ENCODE results near the gene ZNF485.
"Not testable (repeated sequence)": the region's sequence is repeated elsewhere in the genome, so short reads cannot be mapped to it uniquely, and the experiment has no call there.

Gene ZNF485

GRCh38 chr10:43605850-43606322, 352 bp upstream of the ZNF485 start:
- H3K36me3 ChIP-seq (ENCODE audit: control insufficient read depth, insufficient read depth, low read length) = peaks cover 13% of the 10 kb centered on the region
- WGBS, 2 experiments (ENCODE audit: insufficient coverage in 2 of 2) = 68 to 73% methylated on average over 10 to 12 of the region's 12 CpGs
- no peak overlapping the region for H3K27ac ChIP-seq (ENCODE audit: low read depth, low read length, severe bottlenecking)
- H3K4me3 ChIP-seq (ENCODE audit: extremely low read depth, insufficient read depth, low read length, poor library complexity, severe bottlenecking) = peak overlapping the region; percentile 64
- H3K4me1 ChIP-seq (ENCODE audit: control insufficient read depth, insufficient read depth, low read length, poor library complexity, severe bottlenecking) = peaks cover 3% of the 10 kb centered on the region
- no peaks in the 10 kb centered on the region for H3K9me3 ChIP-seq (ENCODE audit: control insufficient read depth, low read length)

- 91 to 94% methylated on average over 6 to 10 of the region's 10 CpGs for WGBS, 2 experiments (ENCODE audit: insufficient coverage in 2 of 2)
- no peak overlapping the region for H3K27ac ChIP-seq (ENCODE audit: low read depth, low read length, severe bottlenecking)
- no peaks in the 10 kb centered on the region for H3K9me3 ChIP-seq (ENCODE audit: control insufficient read depth, low read length)
Measured at GRCh38 chr10:43607199-43607573, 948 bp downstream of the ZNF485 start.

GRCh38 chr10:43610636-43611035, 4.4 kb downstream of the ZNF485 start:
- H3K4me3 ChIP-seq (ENCODE audit: extremely low read depth, insufficient read depth, low read length, poor library complexity, severe bottlenecking) = no peak overlapping the region
- H3K36me3 ChIP-seq (ENCODE audit: control insufficient read depth, insufficient read depth, low read length) = peaks cover 25% of the 10 kb centered on the region
- peaks cover 5% of the 10 kb centered on the region for H3K9me3 ChIP-seq (ENCODE audit: control insufficient read depth, low read length)
- H3K27ac ChIP-seq (ENCODE audit: low read depth, low read length, severe bottlenecking) = no peak overlapping the region
- peaks cover 3% of the 10 kb centered on the region for H3K4me1 ChIP-seq (ENCODE audit: control insufficient read depth, insufficient read depth, low read length, poor library complexity, severe bottlenecking)

More at GRCh38 chr10:43607199-43607573, 948 bp downstream of the ZNF485 start:
- peaks cover 3% of the 10 kb centered on the region for H3K4me1 ChIP-seq (ENCODE audit: control insufficient read depth, insufficient read depth, low read length, poor library complexity, severe bottlenecking)
- H3K4me3 ChIP-seq (ENCODE audit: extremely low read depth, insufficient read depth, low read length, poor library complexity, severe bottlenecking) = peak overlapping the region; percentile 64
- H3K36me3 ChIP-seq (ENCODE audit: control insufficient read depth, insufficient read depth, low read length) = peaks cover 16% of the 10 kb centered on the region

- Histone ChIP-seq H3K4me1 (ENCODE audit: control insufficient read depth, insufficient read depth, low read length, poor library complexity, severe bottlenecking) (no peaks in the 10 kb centered on the region), H3K9me3 (ENCODE audit: control insufficient read depth, low read length) (peaks cover 29% of the 10 kb centered on the region), H3K27ac (ENCODE audit: low read depth, low read length, severe bottlenecking) (no peak overlapping the region), H3K36me3 (ENCODE audit: control insufficient read depth, insufficient read depth, low read length) (peaks cover 27% of the 10 kb centered on the region), H3K4me3 (ENCODE audit: extremely low read depth, insufficient read depth, low read length, poor library complexity, severe bottlenecking) (no peak overlapping the region)
- 51 to 84% methylated on average over 2 of the region's 6 CpGs for WGBS, 2 experiments (ENCODE audit: insufficient coverage in 2 of 2)
Measured at GRCh38 chr10:43616697-43617370, 10.6 kb downstream of the ZNF485 start.

GRCh38 chr10:43619368-43619767, 13.1 kb downstream of the ZNF485 start:
- peaks cover 24% of the 10 kb centered on the region for H3K9me3 ChIP-seq (ENCODE audit: control insufficient read depth, low read length)
- H3K4me3 ChIP-seq (ENCODE audit: extremely low read depth, insufficient read depth, low read length, poor library complexity, severe bottlenecking) = no peak overlapping the region
- peaks cover 21% of the 10 kb centered on the region for H3K36me3 ChIP-seq (ENCODE audit: control insufficient read depth, insufficient read depth, low read length)
- H3K27ac ChIP-seq (ENCODE audit: low read depth, low read length, severe bottlenecking) = no peak overlapping the region
- WGBS, 2 experiments (ENCODE audit: insufficient coverage in 2 of 2) = 78 to 80% methylated on average over 1 of the region's 2 CpGs
- no peaks in the 10 kb centered on the region for H3K4me1 ChIP-seq (ENCODE audit: control insufficient read depth, insufficient read depth, low read length, poor library complexity, severe bottlenecking)

- H3K4me3 ChIP-seq (ENCODE audit: extremely low read depth, insufficient read depth, low read length, poor library complexity, severe bottlenecking) = no peak overlapping the region
- no peak overlapping the region for H3K27ac ChIP-seq (ENCODE audit: low read depth, low read length, severe bottlenecking)
- H3K36me3 ChIP-seq (ENCODE audit: control insufficient read depth, insufficient read depth, low read length) = peaks cover 5% of the 10 kb centered on the region
- WGBS, 2 experiments (ENCODE audit: insufficient coverage in 2 of 2) = 55 to 95% methylated on average over 2 of the region's 2 CpGs
- peaks cover 10% of the 10 kb centered on the region for H3K9me3 ChIP-seq (ENCODE audit: control insufficient read depth, low read length)
- H3K4me1 ChIP-seq (ENCODE audit: control insufficient read depth, insufficient read depth, low read length, poor library complexity, severe bottlenecking) = no peaks in the 10 kb centered on the region
Measured at GRCh38 chr10:43622038-43622437, 15.8 kb downstream of the ZNF485 start.

- no peaks in the 10 kb centered on the region for H3K36me3 ChIP-seq (ENCODE audit: control insufficient read depth, insufficient read depth, low read length)
- no peak overlapping the region for H3K4me3 ChIP-seq (ENCODE audit: extremely low read depth, insufficient read depth, low read length, poor library complexity, severe bottlenecking)
- H3K9me3 ChIP-seq (ENCODE audit: control insufficient read depth, low read length) = no peaks in the 10 kb centered on the region
- no peak overlapping the region for H3K27ac ChIP-seq (ENCODE audit: low read depth, low read length, severe bottlenecking)
- no CpG with 5 or more reads among the region's 3 CpGs for WGBS, 2 experiments (ENCODE audit: insufficient coverage in 2 of 2)
- no peaks in the 10 kb centered on the region for H3K4me1 ChIP-seq (ENCODE audit: control insufficient read depth, insufficient read depth, low read length, poor library complexity, severe bottlenecking)
Measured at GRCh38 chr10:43623351-43623750, 17.1 kb downstream of the ZNF485 start.

- H3K27ac ChIP-seq (ENCODE audit: low read depth, low read length, severe bottlenecking) = no peak overlapping the region
- no peaks in the 10 kb centered on the region for H3K36me3 ChIP-seq (ENCODE audit: control insufficient read depth, insufficient read depth, low read length)
- no peak overlapping the region for H3K4me3 ChIP-seq (ENCODE audit: extremely low read depth, insufficient read depth, low read length, poor library complexity, severe bottlenecking)
- WGBS, 2 experiments (ENCODE audit: insufficient coverage in 2 of 2) = 75% methylated on average over 1 of the region's 1 CpG; no CpG with 5 or more reads in 1 of the 2 experiments
- no peaks in the 10 kb centered on the region for H3K4me1 ChIP-seq (ENCODE audit: control insufficient read depth, insufficient read depth, low read length, poor library complexity, severe bottlenecking)
- no peaks in the 10 kb centered on the region for H3K9me3 ChIP-seq (ENCODE audit: control insufficient read depth, low read length)
Measured at GRCh38 chr10:43627942-43628341, 21.7 kb downstream of the ZNF485 start.

- H3K36me3 ChIP-seq (ENCODE audit: control insufficient read depth, insufficient read depth, low read length) = no peaks in the 10 kb centered on the region
- no peak overlapping the region for H3K4me3 ChIP-seq (ENCODE audit: extremely low read depth, insufficient read depth, low read length, poor library complexity, severe bottlenecking)
- WGBS, 2 experiments (ENCODE audit: insufficient coverage in 2 of 2) = 92 to 100% methylated on average over 1 to 2 of the region's 4 CpGs
- H3K27ac ChIP-seq (ENCODE audit: low read depth, low read length, severe bottlenecking) = no peak overlapping the region
- H3K9me3 ChIP-seq (ENCODE audit: control insufficient read depth, low read length) = no peaks in the 10 kb centered on the region
- H3K4me1 ChIP-seq (ENCODE audit: control insufficient read depth, insufficient read depth, low read length, poor library complexity, severe bottlenecking) = no peaks in the 10 kb centered on the region
Measured at GRCh38 chr10:43628956-43629355, 22.7 kb downstream of the ZNF485 start.

- H3K4me1 ChIP-seq (ENCODE audit: control insufficient read depth, insufficient read depth, low read length, poor library complexity, severe bottlenecking); H3K36me3 ChIP-seq (ENCODE audit: control insufficient read depth, insufficient read depth, low read length); H3K9me3 ChIP-seq (ENCODE audit: control insufficient read depth, low read length); H3K4me3 ChIP-seq (ENCODE audit: extremely low read depth, insufficient read depth, low read length, poor library complexity, severe bottlenecking); H3K27ac ChIP-seq (ENCODE audit: low read depth, low read length, severe bottlenecking): not testable (repeated sequence)
- WGBS, 2 experiments (ENCODE audit: insufficient coverage in 2 of 2) = no CpG with 5 or more reads among the region's 1 CpG
Measured at GRCh38 chr10:43635816-43636215, 29.6 kb downstream of the ZNF485 start.

- Histone ChIP-seq H3K4me3 (ENCODE audit: extremely low read depth, insufficient read depth, low read length, poor library complexity, severe bottlenecking) (no peak overlapping the region), H3K36me3 (ENCODE audit: control insufficient read depth, insufficient read depth, low read length) (peaks cover 35% of the 10 kb centered on the region), H3K27ac (ENCODE audit: low read depth, low read length, severe bottlenecking) (no peak overlapping the region), H3K9me3 (ENCODE audit: control insufficient read depth, low read length) (peaks cover 37% of the 10 kb centered on the region), H3K4me1 (ENCODE audit: control insufficient read depth, insufficient read depth, low read length, poor library complexity, severe bottlenecking) (no peaks in the 10 kb centered on the region)
Measured at GRCh38 chr10:43640603-43641002, 34.4 kb downstream of the ZNF485 start.
